IMR-90 (cell line): ENCODE data around the gene SPECC1L. TPM values are rescaled to one million over a fixed set of nuclear protein-coding genes. Genes with fewer than 3 reads are reported as not detected.

Experiments
- ATAC-seq: fragments of 200-7000 bp; cut with Tn5 transposase; 2 replicates; pipeline ENCODE4 v1.9.1; 2020; ENCODE audit warnings: low read depth, mild to moderate bottlenecking, moderate library complexity
- BruUV-seq: library from RNA; stranded (reverse); fragments of 400-500 nt; replicated peaks from 2 replicates; lab custom pipeline; 2021; lab: Mats Ljungman, UMichigan
- CTCF ChIA-PET: fragments of 300-600 bp; formaldehyde crosslinking; extraction: SDS; loops from one replicate; lab custom pipeline; 2021; ENCODE audit warnings: antibody characterized with exemption; lab: Yijun Ruan, JAX
- POLR2A ChIA-PET: fragments of 300-600 bp; sonication (Branson Sonifier 250); formaldehyde crosslinking; loops from one replicate; lab custom pipeline; 2022; ENCODE audit warnings: antibody characterized with exemption; ENCODE audit not compliant: unreplicated experiment; lab: Charles Lee
- DNase-seq: peaks from one replicate; pipeline ENCODE4 v3.0.0; 2013
- H2AFZ ChIP-seq: replicated peaks from 2 replicates; pipeline ENCODE3; 2013; ENCODE audit warnings: low read length, mild to moderate bottlenecking; ENCODE audit not compliant: poor library complexity
- H2AK5ac ChIP-seq: 2 replicates; pipeline ENCODE4 v1.6.1; 2013; ENCODE audit warnings: low read depth, low read length, inconsistent platforms
- H2AK9ac ChIP-seq: replicated peaks from 2 replicates; pipeline ENCODE3; 2013; ENCODE audit warnings: mild to moderate bottlenecking, low read depth, low read length, moderate library complexity; ENCODE audit not compliant: poor library complexity
- H2BK120ac ChIP-seq: 2 replicates; pipeline ENCODE4 v1.6.1; 2013; ENCODE audit warnings: low read depth, low read length, inconsistent platforms
- H2BK15ac ChIP-seq: 3 replicates; pipeline ENCODE4 v1.6.1; 2013; ENCODE audit warnings: low read depth, low read length, inconsistent platforms
- H2BK20ac ChIP-seq: 2 replicates; pipeline ENCODE4 v1.6.1; 2013; ENCODE audit warnings: low read depth, mild to moderate bottlenecking, inconsistent platforms, low read length, moderate library complexity
- H2BK5ac ChIP-seq: 2 replicates; pipeline ENCODE4 v1.6.1; 2013; ENCODE audit warnings: mild to moderate bottlenecking, low read depth, low read length, inconsistent platforms; ENCODE audit not compliant: poor library complexity, severe bottlenecking
- H3K14ac ChIP-seq: replicated peaks from 2 replicates; pipeline ENCODE4 v1.6.1; 2013; ENCODE audit warnings: low read depth, low read length, inconsistent platforms
- H3K18ac ChIP-seq: 2 replicates; pipeline ENCODE4 v1.6.1; 2013; ENCODE audit warnings: low read depth, low read length, control low read depth
- H3K23ac ChIP-seq: 2 replicates; pipeline ENCODE4 v1.6.1; 2013; ENCODE audit warnings: low read depth, low read length, inconsistent platforms
- H3K27ac ChIP-seq: 2 replicates; pipeline ENCODE4 v1.5.1; 2013; ENCODE audit warnings: mild to moderate bottlenecking, control low read depth, low read length; ENCODE audit not compliant: insufficient read depth
- H3K27me3 ChIP-seq: 2 replicates; pipeline ENCODE4 v1.6.1; 2013; ENCODE audit warnings: low read length; ENCODE audit not compliant: control insufficient read depth, insufficient read depth
- H3K36me3 ChIP-seq: 2 replicates; pipeline ENCODE4 v1.6.1; 2013; ENCODE audit warnings: low read length, mixed read lengths; ENCODE audit not compliant: control insufficient read depth, insufficient read depth
- H3K4ac ChIP-seq: 2 replicates; pipeline ENCODE4 v1.6.1; 2013; ENCODE audit warnings: low read depth, low read length, inconsistent platforms
- H3K4me1 ChIP-seq: 2 replicates; pipeline ENCODE4 v1.6.1; 2013; ENCODE audit warnings: low read length, mixed read lengths; ENCODE audit not compliant: control insufficient read depth, insufficient read depth
- H3K4me2 ChIP-seq: 2 replicates; pipeline ENCODE4 v1.6.1; 2013; ENCODE audit warnings: low read depth, mild to moderate bottlenecking, control low read depth, low read length, moderate library complexity
- H3K4me3 ChIP-seq: 2 replicates; pipeline ENCODE4 v1.5.1; 2013; ENCODE audit warnings: low read depth, mild to moderate bottlenecking, control low read depth, low read length, moderate library complexity; ENCODE audit not compliant: insufficient read depth
- H3K56ac ChIP-seq: 2 replicates; pipeline ENCODE4 v1.6.1; 2013; ENCODE audit warnings: low read length, inconsistent platforms; ENCODE audit not compliant: insufficient read depth; ENCODE audit errors: extremely low read depth
- H3K79me1 ChIP-seq, 2 experiments: 2 replicates each; pipeline ENCODE4 v1.6.1; 2013; ENCODE audit warnings: low read length in 2 of 2, inconsistent platforms in 1 of 2, low read depth in 1 of 2
- H3K9ac ChIP-seq: 2 replicates; pipeline ENCODE4 v1.6.1; 2013; ENCODE audit warnings: low read depth, low read length, control low read depth
- H3K9me1 ChIP-seq: 2 replicates; pipeline ENCODE4 v1.6.1; 2013; ENCODE audit warnings: low read length, inconsistent platforms; ENCODE audit not compliant: insufficient read depth
- H3K9me3 ChIP-seq: 2 replicates; pipeline ENCODE4 v1.6.1; 2013; ENCODE audit warnings: low read length; ENCODE audit not compliant: control insufficient read depth, insufficient read depth
- H4K20me1 ChIP-seq: 2 replicates; pipeline ENCODE4 v1.6.1; 2013; ENCODE audit warnings: low read length, inconsistent platforms; ENCODE audit not compliant: insufficient read depth
- H4K5ac ChIP-seq: 2 replicates; pipeline ENCODE4 v1.6.1; 2013; ENCODE audit warnings: mild to moderate bottlenecking, low read depth, low read length, control low read depth
- H4K8ac ChIP-seq, 2 experiments: 2 replicates each; pipeline ENCODE4 v1.6.1; 2013; ENCODE audit warnings: low read depth in 2 of 2, low read length in 2 of 2, control low read depth in 1 of 2, inconsistent platforms in 1 of 2
- H4K91ac ChIP-seq: 2 replicates; pipeline ENCODE4 v1.6.1; 2013; ENCODE audit warnings: low read depth, low read length, inconsistent platforms; ENCODE audit not compliant: insufficient read depth
- BHLHE40 ChIP-seq: fragments of 150-350 bp; IDR thresholded peaks from 2 replicates; pipeline ENCODE4 v1.6.1; 2016; ENCODE audit warnings: mild to moderate bottlenecking, low read depth, low read length
- CHD1 ChIP-seq: IDR thresholded peaks from 2 replicates; pipeline ENCODE4 v1.6.1; 2012; ENCODE audit warnings: low read depth, low read length, improper control_type of control experiment
- FOS ChIP-seq: fragments of 150-350 bp; IDR thresholded peaks from 2 replicates; pipeline ENCODE4 v1.6.1; 2016; ENCODE audit warnings: low read depth, low read length
- MAZ ChIP-seq: IDR thresholded peaks from 2 replicates; pipeline ENCODE4 v1.6.1; 2012; ENCODE audit warnings: low read depth, mild to moderate bottlenecking, low read length, improper control_type of control experiment, moderate library complexity, borderline replicate concordance
- POLR2A ChIP-seq: IDR thresholded peaks from 2 replicates; pipeline ENCODE4 v1.6.1; 2012; ENCODE audit warnings: mild to moderate bottlenecking, low read depth, low read length
- RAD21 ChIP-seq: IDR thresholded peaks from 2 replicates; pipeline ENCODE4 v1.6.1; 2012; ENCODE audit warnings: low read length, improper control_type of control experiment
- RCOR1 ChIP-seq: IDR thresholded peaks from 2 replicates; pipeline ENCODE4 v1.6.1; 2012; ENCODE audit warnings: mild to moderate bottlenecking, low read length, improper control_type of control experiment; ENCODE audit not compliant: insufficient replicate concordance
- RFX5 ChIP-seq: IDR thresholded peaks from 2 replicates; pipeline ENCODE4 v1.8.0; 2012; ENCODE audit warnings: low read depth, mild to moderate bottlenecking, low read length, moderate library complexity
- SMC3 ChIP-seq: fragments of 150-350 bp; IDR thresholded peaks from 2 replicates; pipeline ENCODE4 v1.6.1; 2016; ENCODE audit warnings: low read depth, mild to moderate bottlenecking, antibody characterized with exemption, low read length, moderate library complexity
- WGBS, 2 experiments: methylation state at CpG; one replicate each; pipeline versions ENCODE4 v1.1.5 to v1.1.7; 2013; ENCODE audit warnings: missing lambda C conversion rate in 2 of 2; ENCODE audit not compliant: insufficient read length in 1 of 2; ENCODE audit errors: extremely low coverage in 2 of 2; 5-methylcytosine and 5-hydroxymethylcytosine counted together
- dilution Hi-C: fragments of 300-500 bp; cut with HindIII; formaldehyde crosslinking; loops from one replicate; pipeline ENCODE4 v1.14.3; 2018; ENCODE audit warnings: low sequenced_read_pairs; ENCODE audit not compliant: unreplicated experiment
- in situ Hi-C: fragments of 300-500 bp; cut with MboI; formaldehyde crosslinking; loops from 3 replicates; pipeline ENCODE4 v1.14.3; 2019; ENCODE audit warnings: low sequenced_read_pairs, inconsistent platforms, mixed read lengths
- intact Hi-C: fragments of 100-400 bp; cut with micrococcal nuclease; formaldehyde crosslinking; loops from 2 replicates; pipeline ENCODE4 v1.10.0; 2022
- polyA plus RNA-seq, 3 experiments: library from polyadenylated mRNA; depleted of rRNA; stranded (reverse); fragments of >200 nt; gene quantifications; 2 replicates each; pipeline ENCODE4 v1.2.3, GENCODE V29; 2012; ENCODE audit warnings: low replicate concordance in 1 of 3
- total RNA-seq: library from RNA; depleted of rRNA; stranded (reverse); fragments of >200 nt; gene quantifications from 2 replicates; pipeline ENCODE4 v1.2.3, GENCODE V29; 2012
- TF ChIP-seq, protein P1 (sequence below): conservative IDR thresholded peaks from 2 replicates; pipeline ENCODE4 v1.5.1; 2012; ENCODE audit warnings: mild to moderate bottlenecking, low read depth, low read length, improper control_type of control experiment
- TF ChIP-seq, protein P2 (sequence below): fragments of 150-350 bp; IDR thresholded peaks from 2 replicates; pipeline ENCODE4 v1.6.1; 2017; ENCODE audit warnings: mild to moderate bottlenecking, antibody characterized with exemption, low read length, low read depth
- TF ChIP-seq, protein P3 (sequence below): fragments of 150-350 bp; IDR thresholded peaks from 2 replicates; pipeline ENCODE4 v1.6.1; 2016; ENCODE audit warnings: low read depth, mild to moderate bottlenecking, low read length, moderate library complexity, borderline replicate concordance

Gene SPECC1L
- total and polyA plus RNA-seq, 2 of the 4 experiments (the other 2 are of a cell fraction) = 18.7 to 44.1 TPM

DNA sequence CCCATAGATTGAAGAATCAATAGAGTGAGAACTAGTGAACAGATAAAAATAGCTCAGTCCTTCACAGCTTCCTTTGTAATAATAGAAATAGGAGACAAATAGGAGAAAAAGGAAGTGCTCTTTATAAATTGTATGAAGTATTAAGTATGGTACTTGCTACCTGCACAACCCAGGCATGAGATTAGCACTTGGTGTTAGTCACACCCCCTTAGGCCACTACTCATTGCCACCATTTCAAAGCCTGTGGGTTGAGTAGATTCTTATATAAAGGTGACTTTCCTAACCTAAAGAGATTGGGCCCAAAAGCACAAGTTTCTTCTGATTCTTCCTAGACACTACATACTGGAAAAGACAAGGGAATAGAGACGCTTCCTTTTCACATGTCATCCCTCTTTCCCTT is 119.0 kb downstream of the SPECC1L start:
- in situ Hi-C loops (no loop called here), intact Hi-C loops (no loop called here), dilution Hi-C loops (no loop called here)
- Histone ChIP-seq H3K23ac (no peak overlapping the region), H3K4me3 (no peak overlapping the region), H3K36me3 (peaks cover 3% of the 10 kb centered on the region), H2AK9ac (no peak overlapping the region), H3K27me3 (no peaks in the 10 kb centered on the region), H2BK20ac (no peak overlapping the region), H3K18ac (no peak overlapping the region), H3K56ac (no peak overlapping the region), H2BK15ac (no peak overlapping the region), H3K4me1 (peaks cover 16% of the 10 kb centered on the region), H3K9ac (no peak overlapping the region), H3K14ac (no peak overlapping the region), H4K5ac (no peak overlapping the region), H3K4ac (no peak overlapping the region), H4K91ac (no peak overlapping the region), H3K9me3 (no peaks in the 10 kb centered on the region), H2AFZ (no peak overlapping the region), H3K4me2 (no peak overlapping the region), H2BK5ac (no peak overlapping the region), H3K79me1 (peaks cover 15 to 52% of the 10 kb centered on the region in 2 experiments), H4K20me1 (no peaks in the 10 kb centered on the region), H4K8ac (no peak overlapping the region), H2AK5ac (no peak overlapping the region), H3K9me1 (peaks cover 8% of the 10 kb centered on the region), H3K27ac (no peak overlapping the region), H2BK120ac (no peak overlapping the region)
- ATAC-seq (no peak), DNase-seq (no peak)
- CTCF ChIA-PET = interaction anchor here (0.8 kb wide), 1 partner anchor 12 kb away, joined by 3 read pairs; no protein-coding TSS in a partner anchor
- no TSS peak for BruUV-seq
- POLR2A ChIA-PET = no interaction called here
- TF ChIP-seq, protein P1, sequence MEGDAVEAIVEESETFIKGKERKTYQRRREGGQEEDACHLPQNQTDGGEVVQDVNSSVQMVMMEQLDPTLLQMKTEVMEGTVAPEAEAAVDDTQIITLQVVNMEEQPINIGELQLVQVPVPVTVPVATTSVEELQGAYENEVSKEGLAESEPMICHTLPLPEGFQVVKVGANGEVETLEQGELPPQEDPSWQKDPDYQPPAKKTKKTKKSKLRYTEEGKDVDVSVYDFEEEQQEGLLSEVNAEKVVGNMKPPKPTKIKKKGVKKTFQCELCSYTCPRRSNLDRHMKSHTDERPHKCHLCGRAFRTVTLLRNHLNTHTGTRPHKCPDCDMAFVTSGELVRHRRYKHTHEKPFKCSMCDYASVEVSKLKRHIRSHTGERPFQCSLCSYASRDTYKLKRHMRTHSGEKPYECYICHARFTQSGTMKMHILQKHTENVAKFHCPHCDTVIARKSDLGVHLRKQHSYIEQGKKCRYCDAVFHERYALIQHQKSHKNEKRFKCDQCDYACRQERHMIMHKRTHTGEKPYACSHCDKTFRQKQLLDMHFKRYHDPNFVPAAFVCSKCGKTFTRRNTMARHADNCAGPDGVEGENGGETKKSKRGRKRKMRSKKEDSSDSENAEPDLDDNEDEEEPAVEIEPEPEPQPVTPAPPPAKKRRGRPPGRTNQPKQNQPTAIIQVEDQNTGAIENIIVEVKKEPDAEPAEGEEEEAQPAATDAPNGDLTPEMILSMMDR = no peak
- TF ChIP-seq SMC3 (no peak), BHLHE40 (no peak), MAZ (no peak), POLR2A (no peak), RCOR1 (no peak), RFX5 (no peak), RAD21 (no peak), CHD1 (no peak), FOS (no peak)
- TF ChIP-seq, protein P2, sequence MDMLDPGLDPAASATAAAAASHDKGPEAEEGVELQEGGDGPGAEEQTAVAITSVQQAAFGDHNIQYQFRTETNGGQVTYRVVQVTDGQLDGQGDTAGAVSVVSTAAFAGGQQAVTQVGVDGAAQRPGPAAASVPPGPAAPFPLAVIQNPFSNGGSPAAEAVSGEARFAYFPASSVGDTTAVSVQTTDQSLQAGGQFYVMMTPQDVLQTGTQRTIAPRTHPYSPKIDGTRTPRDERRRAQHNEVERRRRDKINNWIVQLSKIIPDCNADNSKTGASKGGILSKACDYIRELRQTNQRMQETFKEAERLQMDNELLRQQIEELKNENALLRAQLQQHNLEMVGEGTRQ = no peak
- TF ChIP-seq, protein P3, sequence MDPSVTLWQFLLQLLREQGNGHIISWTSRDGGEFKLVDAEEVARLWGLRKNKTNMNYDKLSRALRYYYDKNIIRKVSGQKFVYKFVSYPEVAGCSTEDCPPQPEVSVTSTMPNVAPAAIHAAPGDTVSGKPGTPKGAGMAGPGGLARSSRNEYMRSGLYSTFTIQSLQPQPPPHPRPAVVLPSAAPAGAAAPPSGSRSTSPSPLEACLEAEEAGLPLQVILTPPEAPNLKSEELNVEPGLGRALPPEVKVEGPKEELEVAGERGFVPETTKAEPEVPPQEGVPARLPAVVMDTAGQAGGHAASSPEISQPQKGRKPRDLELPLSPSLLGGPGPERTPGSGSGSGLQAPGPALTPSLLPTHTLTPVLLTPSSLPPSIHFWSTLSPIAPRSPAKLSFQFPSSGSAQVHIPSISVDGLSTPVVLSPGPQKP = no peak
- no CpG with 5 or more reads among the region's 1 CpG for WGBS, 2 experiments
